SU-DHL-6 (cell line): Measurements from ENCODE around the gene MGAT1.

Experiments
- H2AFZ ChIP-seq: fragments of 200-600 bp; sonication (generic); 2 replicates; pipeline ENCODE4 v1.6.1; 2014; ENCODE audit warnings: low read depth, mild to moderate bottlenecking, moderate library complexity, mixed read lengths, antibody characterized with exemption, low read length; ENCODE audit not compliant: severe bottlenecking
- H3F3A ChIP-seq: fragments of 200-600 bp; shearing (Covaris generic); 2 replicates; pipeline ENCODE4 v1.6.0; 2016; ENCODE audit warnings: antibody characterized with exemption, mild to moderate bottlenecking; ENCODE audit not compliant: insufficient read depth
- H3K27ac ChIP-seq: fragments of 200-600 bp; sonication (generic); 2 replicates; pipeline ENCODE4 v1.5.1; 2016; ENCODE audit warnings: low read depth, mild to moderate bottlenecking, low read length, moderate library complexity, mixed read lengths
- H3K27me3 ChIP-seq: fragments of 200-600 bp; sonication (generic), shearing (Covaris generic); 2 replicates; pipeline ENCODE4 v1.6.0; 2014; ENCODE audit warnings: mild to moderate bottlenecking, low read length
- H3K36me3 ChIP-seq: fragments of 200-600 bp; sonication (generic); 2 replicates; pipeline ENCODE4 v1.6.1; 2014; ENCODE audit warnings: mild to moderate bottlenecking, low read length, mixed read lengths
- H3K4me2 ChIP-seq: fragments of 300-600, 200-600 bp; shearing (Covaris generic), sonication (generic); 2 replicates; pipeline ENCODE4 v1.6.0; 2014; ENCODE audit warnings: low read length, low read depth, mild to moderate bottlenecking; ENCODE audit not compliant: poor library complexity, severe bottlenecking
- H3K4me3 ChIP-seq: fragments of 200-600 bp; sonication (generic); 2 replicates; pipeline ENCODE4 v1.5.1; 2014; ENCODE audit warnings: antibody characterized with exemption, low read length, mild to moderate bottlenecking, mixed read lengths; ENCODE audit not compliant: insufficient read depth, poor library complexity, severe bottlenecking
- H3K79me2 ChIP-seq: fragments of 200-600 bp; sonication (generic); 2 replicates; pipeline ENCODE4 v1.6.1; 2014; ENCODE audit warnings: mild to moderate bottlenecking, low read length, moderate library complexity; ENCODE audit not compliant: insufficient read depth
- H3K9ac ChIP-seq: fragments of 200-600 bp; sonication (generic); 2 replicates; pipeline ENCODE4 v1.7.0; 2014; ENCODE audit warnings: mild to moderate bottlenecking, low read length
- H3K9me2 ChIP-seq: fragments of 200-600 bp; sonication (generic); replicated peaks from 2 replicates; pipeline ENCODE4 v1.6.1; 2014; ENCODE audit warnings: low read length; ENCODE audit not compliant: insufficient read depth
- H3K9me3 ChIP-seq: fragments of 200-600 bp; sonication (generic); 2 replicates; pipeline ENCODE4 v1.6.1; 2014; ENCODE audit warnings: low read length, mixed read lengths; ENCODE audit not compliant: insufficient read depth
- H4K20me1 ChIP-seq: fragments of 200-600 bp; sonication (generic); 2 replicates; pipeline ENCODE4 v1.6.1; 2014; ENCODE audit warnings: low read depth, mild to moderate bottlenecking, antibody characterized with exemption, low read length, moderate library complexity, mixed read lengths
- EZH2phosphoT487 ChIP-seq: fragments of 200-600 bp; sonication (generic), shearing (Covaris generic); conservative IDR thresholded peaks from 2 replicates; pipeline ENCODE4 v1.6.1; 2018; ENCODE audit warnings: mild to moderate bottlenecking, antibody characterized with exemption, low read length, moderate library complexity, mixed read lengths
- TF ChIP-seq, protein P1 (sequence below): fragments of 200-600 bp; sonication (generic); IDR thresholded peaks from one replicate; pipeline ENCODE4 v1.5.1; 2017; ENCODE audit warnings: antibody characterized with exemption, mild to moderate bottlenecking, low read length, moderate library complexity; ENCODE audit not compliant: insufficient read depth, poor library complexity, severe bottlenecking

MGAT1 gene

GRCh38 chr5:180818677-180819341, 16.2 kb upstream of the MGAT1 start:
- no peak for TF ChIP-seq EZH2phosphoT487
- TF ChIP-seq, protein P1, sequence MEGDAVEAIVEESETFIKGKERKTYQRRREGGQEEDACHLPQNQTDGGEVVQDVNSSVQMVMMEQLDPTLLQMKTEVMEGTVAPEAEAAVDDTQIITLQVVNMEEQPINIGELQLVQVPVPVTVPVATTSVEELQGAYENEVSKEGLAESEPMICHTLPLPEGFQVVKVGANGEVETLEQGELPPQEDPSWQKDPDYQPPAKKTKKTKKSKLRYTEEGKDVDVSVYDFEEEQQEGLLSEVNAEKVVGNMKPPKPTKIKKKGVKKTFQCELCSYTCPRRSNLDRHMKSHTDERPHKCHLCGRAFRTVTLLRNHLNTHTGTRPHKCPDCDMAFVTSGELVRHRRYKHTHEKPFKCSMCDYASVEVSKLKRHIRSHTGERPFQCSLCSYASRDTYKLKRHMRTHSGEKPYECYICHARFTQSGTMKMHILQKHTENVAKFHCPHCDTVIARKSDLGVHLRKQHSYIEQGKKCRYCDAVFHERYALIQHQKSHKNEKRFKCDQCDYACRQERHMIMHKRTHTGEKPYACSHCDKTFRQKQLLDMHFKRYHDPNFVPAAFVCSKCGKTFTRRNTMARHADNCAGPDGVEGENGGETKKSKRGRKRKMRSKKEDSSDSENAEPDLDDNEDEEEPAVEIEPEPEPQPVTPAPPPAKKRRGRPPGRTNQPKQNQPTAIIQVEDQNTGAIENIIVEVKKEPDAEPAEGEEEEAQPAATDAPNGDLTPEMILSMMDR = no peak
- Histone ChIP-seq H4K20me1 (no peaks in the 10 kb centered on the region), H3K36me3 (no peaks in the 10 kb centered on the region), H3F3A (peaks cover 3% of the 10 kb centered on the region; the same call in 1 of the 2 replicates), H3K27ac (no peak overlapping the region), H3K4me2 (no peak overlapping the region), H3K9me2 (no peaks in the 10 kb centered on the region), H3K79me2 (no peaks in the 10 kb centered on the region), H3K27me3 (no peaks in the 10 kb centered on the region), H2AFZ (no peak overlapping the region), H3K4me3 (no peak overlapping the region), H3K9me3 (no peaks in the 10 kb centered on the region), H3K9ac (no peak overlapping the region)

GRCh38 chr5:180817893-180818674, 15.5 kb upstream of the MGAT1 start:
- H3K27ac ChIP-seq = no peak overlapping the region
- H3K9me2 ChIP-seq = no peaks in the 10 kb centered on the region
- no peaks in the 10 kb centered on the region for H3K36me3 ChIP-seq
- peaks cover 8% of the 10 kb centered on the region for H3F3A ChIP-seq
- H3K9me3 ChIP-seq = no peaks in the 10 kb centered on the region
- no peak overlapping the region for H3K4me3 ChIP-seq
- H3K9ac ChIP-seq = no peak overlapping the region
- H3K79me2 ChIP-seq = no peaks in the 10 kb centered on the region
- no peaks in the 10 kb centered on the region for H4K20me1 ChIP-seq
- H3K27me3 ChIP-seq = no peaks in the 10 kb centered on the region
- no peak overlapping the region for H2AFZ ChIP-seq
- TF ChIP-seq, protein P1 = no peak
- TF ChIP-seq EZH2phosphoT487 = no peak
- H3K4me2 ChIP-seq = peak overlapping the region; percentile 24

DNA sequence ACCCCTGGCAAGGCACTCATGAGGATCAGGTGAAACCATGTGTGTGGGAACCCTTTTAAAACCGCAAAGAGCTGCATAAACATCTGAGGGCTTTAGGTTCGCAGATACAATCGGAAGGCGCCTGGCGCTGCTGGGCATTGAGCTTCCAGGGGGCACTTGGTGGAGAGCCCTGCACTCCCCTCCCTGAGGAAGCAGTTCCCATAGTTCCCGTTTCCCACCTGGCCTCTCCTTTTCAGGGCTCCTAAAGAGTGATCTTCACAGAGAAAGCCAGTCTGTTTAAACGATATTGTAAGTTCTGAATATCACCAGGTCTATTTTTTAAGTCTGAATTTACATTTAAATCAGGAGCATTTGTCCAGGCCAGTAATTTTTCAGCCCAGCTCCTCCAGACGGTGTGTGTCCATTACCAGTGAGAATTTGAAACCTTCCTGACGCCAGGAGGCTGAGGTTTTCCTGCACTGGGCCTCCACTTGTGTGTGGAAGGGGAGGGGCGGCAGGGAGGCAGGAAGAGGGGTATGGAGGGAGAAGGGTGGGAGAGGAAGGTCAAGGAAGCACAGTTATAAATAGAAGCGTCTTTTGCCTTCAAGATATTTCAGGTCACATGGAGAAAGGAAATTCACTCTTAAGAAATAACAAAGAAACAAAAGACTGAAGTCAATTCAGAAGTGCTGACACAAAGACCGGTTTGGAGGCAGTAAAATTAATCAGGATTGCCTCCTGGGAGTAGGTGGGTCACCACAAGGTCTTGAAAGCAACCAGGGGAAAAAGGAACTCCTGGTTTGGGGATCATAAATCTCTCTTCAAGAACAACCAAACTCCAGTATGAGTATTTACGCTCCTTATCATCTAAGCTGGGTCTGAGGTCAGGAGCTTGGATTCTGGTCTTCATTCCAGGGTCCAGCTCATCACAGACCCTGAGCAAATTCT, 14.3 kb upstream of the MGAT1 start:
- TF ChIP-seq EZH2phosphoT487 = no peak
- TF ChIP-seq, protein P1 = no peak
- Histone ChIP-seq H3K79me2 (no peaks in the 10 kb centered on the region), H4K20me1 (no peaks in the 10 kb centered on the region), H3K4me3 (no peak overlapping the region), H3K9me2 (no peaks in the 10 kb centered on the region), H3K9ac (peak overlapping the region; percentile 18; the same call in 1 of the 2 replicates), H2AFZ (peak overlapping the region; percentile 10), H3K9me3 (no peaks in the 10 kb centered on the region), H3K27me3 (no peaks in the 10 kb centered on the region), H3K27ac (0 out of 2 replicates have a peak overlapping the region, but pooled peaks have one; percentile 5), H3K36me3 (no peaks in the 10 kb centered on the region), H3K4me2 (peak overlapping the region; percentile 24), H3F3A (peaks cover 11% of the 10 kb centered on the region)
